Stimulated activated CD4-positive, alpha-beta T cell treated with anti-CD3 and anti-CD28 coated beads, Interleukin-2, amount 100 ng/mL, for 48 hours (primary cell): ENCODE measurements around the gene STK16.
"Not testable (repeated sequence)": the region's sequence is repeated elsewhere in the genome, so short reads cannot be mapped to it uniquely, and the experiment has no call there.

Experiments used
- DNase-seq, 2 donors: peaks; one replicate each; pipeline ENCODE4 v3.0.0-alpha.2; 2020

Gene STK16

GRCh38 chr2:219247678-219248642 is 2.7 kb downstream of the STK16 start:
- DNase-seq: peak; percentile 31 to 39

DNA sequence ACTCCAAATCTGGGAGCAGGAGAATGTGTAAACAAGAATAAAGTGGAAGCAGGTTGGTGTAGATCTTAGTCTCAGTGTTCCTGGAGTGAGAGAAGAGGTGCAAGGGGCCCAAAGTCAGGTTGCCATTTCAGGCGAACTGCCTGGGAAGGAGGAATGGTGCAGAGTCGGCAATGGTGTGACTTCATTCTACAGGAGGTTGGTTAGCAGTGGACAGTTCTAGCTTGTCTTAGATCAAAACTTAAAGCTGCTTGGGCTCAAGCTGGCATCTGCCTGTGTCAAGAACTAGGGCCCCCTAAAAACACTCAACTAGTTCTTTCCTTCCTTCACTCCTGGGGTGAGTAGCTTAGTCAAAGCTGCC is 3.5 kb downstream of the STK16 start:
- DNase-seq: no peak

DNA sequence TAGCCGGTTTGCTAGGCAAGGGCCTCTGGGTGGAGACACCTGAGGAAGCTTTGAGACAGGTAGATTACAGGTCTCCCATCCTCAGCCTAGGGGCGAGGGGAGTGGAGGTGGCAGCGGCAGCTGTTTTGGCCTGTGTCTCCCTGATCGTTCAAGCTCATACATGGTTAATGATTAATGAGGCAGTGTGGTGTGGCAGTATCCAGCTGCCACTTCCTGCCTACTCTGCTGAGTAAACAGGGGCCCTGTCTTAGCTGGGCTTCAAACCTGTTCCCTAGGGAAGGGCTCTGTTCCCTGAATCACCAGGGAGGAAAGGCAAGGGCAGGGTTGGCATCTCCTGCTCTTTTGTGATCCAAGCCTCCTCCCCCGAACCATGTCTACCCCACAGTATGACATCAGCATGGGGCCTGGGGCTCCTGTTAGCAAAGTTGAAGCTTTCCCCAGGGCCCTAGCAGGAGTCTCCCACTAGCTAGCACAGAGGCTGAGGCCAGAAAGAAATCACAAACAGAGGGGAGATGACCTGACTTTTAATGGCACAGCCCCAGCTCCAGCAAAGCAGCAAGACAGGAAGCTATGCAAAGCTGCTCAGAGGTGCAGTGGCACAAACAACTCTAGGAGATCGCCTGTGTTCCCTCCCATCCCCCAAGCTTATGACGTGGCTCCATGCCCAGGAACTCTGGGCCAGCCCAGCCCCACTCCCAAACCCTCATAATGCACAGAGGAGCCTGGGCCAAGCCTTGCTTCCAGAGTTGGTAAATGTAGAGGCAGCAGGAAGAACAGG is 4.1 kb downstream of the STK16 start:
- no peak for DNase-seq

GRCh38 chr2:219250049-219250781 is 4.9 kb downstream of the STK16 start:
- DNase-seq: no peak

GRCh38 chr2:219251656-219252055 is 6.4 kb downstream of the STK16 start:
- no peak for DNase-seq

GRCh38 chr2:219252084-219252483 is 6.8 kb downstream of the STK16 start:
- DNase-seq: no peak

- DNase-seq: no peak
These were observed 7.3 kb downstream of the STK16 start for GRCh38 chr2:219252570-219252899.

GRCh38 chr2:219252900-219253752 is 7.8 kb downstream of the STK16 start, which contains the start of gene TUBA4B:
TUBA4B (plus strand) TSS chr2:219253243; CDS start chr2:219253408, 165 bp downstream.
- DNase-seq: peak; percentile 39 to 52

DNA sequence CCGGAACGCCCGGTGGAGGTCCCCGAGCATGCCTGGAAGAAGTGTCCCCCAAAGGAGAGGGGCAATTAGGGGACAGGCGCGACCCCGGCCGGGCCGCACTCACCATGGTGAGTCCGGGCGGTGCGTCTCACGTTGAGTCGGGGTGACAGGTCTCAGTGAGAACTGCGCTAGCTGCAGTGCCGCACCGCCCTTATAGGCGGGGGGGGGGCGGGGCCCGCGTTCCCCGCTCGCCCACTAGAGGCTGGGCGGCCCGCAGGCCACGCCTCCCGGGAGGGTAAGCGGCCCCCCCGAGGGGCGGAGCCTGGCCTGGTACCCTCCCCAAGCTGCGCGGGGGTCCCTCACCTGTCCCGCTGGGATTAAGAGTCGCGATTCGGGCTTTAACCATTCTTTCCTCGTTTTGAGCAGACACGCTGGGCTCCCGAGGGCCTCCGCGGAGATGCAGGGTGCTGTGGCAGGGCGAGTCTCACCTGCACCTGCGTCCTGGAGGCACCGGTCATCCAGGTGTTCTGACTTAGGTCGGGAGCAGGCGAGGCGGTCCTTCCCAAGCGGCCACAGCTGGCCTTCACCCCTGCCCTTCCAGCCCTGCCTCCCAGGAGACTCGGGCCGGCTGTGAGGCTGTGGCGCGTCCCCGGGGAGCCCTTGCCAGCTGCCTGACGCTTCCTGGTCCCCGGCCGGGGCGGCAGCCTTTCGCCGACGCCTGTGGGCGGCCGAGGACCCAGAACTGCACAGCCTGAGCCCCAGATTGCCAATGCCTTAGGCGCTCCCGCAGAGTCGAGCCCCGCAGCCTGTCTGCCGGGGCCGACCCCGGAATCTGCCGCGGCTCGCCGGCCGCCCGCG is 8.7 kb downstream of the STK16 start, which contains the start of gene TUBA4A:
TUBA4A (minus strand) TSS at position 166 of the 837 bp plus-strand sequence; CDS start at position 106, 60 bp downstream.
- DNase-seq: peak; percentile 81 to 88

GRCh38 chr2:219254590-219255201 is 9.4 kb downstream of the STK16 start:
- DNase-seq: peak in 1 of 2 donors; percentile 32

- not testable (repeated sequence) for DNase-seq
These were observed 13.7 kb downstream of the STK16 start for GRCh38 chr2:219258942-219259341.

DNA sequence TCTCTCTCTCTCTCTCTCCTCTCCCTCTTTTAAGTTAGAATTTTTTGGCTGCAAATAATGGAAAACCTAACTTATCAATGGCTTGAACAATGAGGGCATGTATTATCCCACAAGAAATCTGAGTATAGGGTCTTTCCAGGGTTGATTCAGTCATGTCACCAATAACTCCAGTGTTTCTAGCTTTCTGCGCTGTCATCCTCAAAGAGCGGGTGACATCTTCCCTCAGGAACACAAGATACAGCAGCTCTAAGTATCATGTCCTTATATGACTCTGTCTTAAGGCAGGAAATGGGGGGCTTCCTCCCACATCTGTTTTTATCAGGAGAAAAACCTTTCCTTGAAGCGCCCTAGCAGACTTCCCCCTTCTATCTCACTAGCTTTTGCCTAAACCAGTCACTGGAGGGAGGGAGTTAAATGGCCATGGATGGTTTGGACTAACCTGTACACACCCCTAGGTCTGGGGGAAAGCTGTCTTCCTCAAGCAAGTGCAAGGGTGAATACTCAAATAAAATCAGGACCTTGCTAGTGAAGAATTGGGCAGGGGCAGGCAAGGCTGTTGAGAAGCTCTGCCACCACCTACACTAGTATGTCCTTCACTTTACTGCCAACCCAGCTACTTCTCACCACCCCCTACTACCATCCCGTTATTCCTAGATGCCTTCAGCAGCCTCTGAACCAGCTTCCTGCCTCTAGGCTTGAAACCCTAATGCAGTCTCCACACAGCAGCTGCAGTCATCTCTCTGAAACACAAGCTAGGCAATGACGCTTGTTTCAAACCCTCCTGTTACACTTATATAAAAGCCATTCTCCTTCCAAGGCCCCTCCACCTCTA is 16.0 kb downstream of the STK16 start:
- DNase-seq: no peak

GRCh38 chr2:219266232-219266631 is 21.0 kb downstream of the STK16 start:
- DNase-seq: no peak

DNA sequence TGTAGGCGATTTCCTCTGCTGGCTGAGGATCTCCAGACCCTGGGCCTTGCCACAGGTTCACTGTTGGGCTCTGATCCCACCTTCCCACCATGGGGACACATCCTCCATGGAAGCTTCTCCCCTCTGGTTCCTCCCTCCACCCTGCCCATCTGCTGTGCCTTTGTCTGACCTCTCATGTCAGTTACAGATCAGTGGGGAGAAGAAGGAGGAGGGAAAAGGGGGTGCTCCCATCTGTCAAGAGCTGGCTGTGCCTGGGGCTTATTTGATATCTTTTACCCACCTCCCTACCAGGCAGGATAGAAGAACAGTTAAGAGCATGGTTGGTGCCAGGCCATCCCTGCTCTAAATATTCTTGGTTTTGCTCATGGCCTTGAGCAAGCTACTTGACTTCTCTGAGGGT is 21.6 kb downstream of the STK16 start:
- DNase-seq: no peak

GRCh38 chr2:219268294-219268693 is 23.0 kb downstream of the STK16 start:
- no peak for DNase-seq

- DNase-seq: no peak
These were observed 24.2 kb downstream of the STK16 start for GRCh38 chr2:219269362-219270054.

- DNase-seq: no peak
These were observed 24.7 kb downstream of the STK16 start for GRCh38 chr2:219270055-219270372.

- DNase-seq: no peak
These were observed 25.7 kb downstream of the STK16 start for GRCh38 chr2:219271021-219271420.

GRCh38 chr2:219272356-219272755 is 27.1 kb downstream of the STK16 start:
- no peak for DNase-seq
